ENCODE measurements around the gene ADD2. TPM values are rescaled to one million over a fixed set of nuclear protein-coding genes. Genes with fewer than 3 reads are reported as not detected.

ADD2 gene
- total RNA-seq, 1 experiment from 2014 or later, result 5.6 TPM

GRCh38 chr2:70726947-70727725 is 40.9 kb downstream of the ADD2 start:
- ChIA-PET POLR2A (ENCODE audit: low non-redundant PET) (no interaction called here), CTCF (no interaction called here)
- no peak overlapping the region for H3K4me3 ChIP-seq (ENCODE audit: low read depth, low read length, poor library complexity, severe bottlenecking)
- H3K27me3 ChIP-seq (replicated peaks; ENCODE audit: insufficient read depth, low read depth, low read length, poor library complexity), result no peaks in the 10 kb centered on the region
- intact Hi-C loops (cut with micrococcal nuclease; ENCODE audit: unreplicated experiment), result no loop called here
- TF ChIP-seq EZH2 (IDR thresholded peaks at IDR 0.05; ENCODE audit: borderline replicate concordance, low read depth, low read length, poor library complexity, severe bottlenecking) (no peak), CTCF (conservative IDR thresholded peaks at IDR 0.05; ENCODE audit: low read depth, low read length) (no peak)
- H3K27ac ChIP-seq (ENCODE audit: low read depth, low read length, poor library complexity, severe bottlenecking), result no peak overlapping the region
- no peaks in the 10 kb centered on the region for H3K9me3 ChIP-seq (ENCODE audit: low read depth, low read length, poor library complexity, severe bottlenecking)
- no peak for DNase-seq (ENCODE audit: low spot score)
- no peaks in the 10 kb centered on the region for H3K4me1 ChIP-seq (ENCODE audit: insufficient read depth, low read length, poor library complexity, severe bottlenecking)
- no TSS peak for BruUV-seq (replicated peaks)
- no peaks in the 10 kb centered on the region for H3K36me3 ChIP-seq (ENCODE audit: insufficient read depth, low read length, poor library complexity, severe bottlenecking)

GRCh38 chr2:70725505-70725904 is 42.5 kb downstream of the ADD2 start:
- Histone ChIP-seq H3K27ac (ENCODE audit: low read depth, low read length, poor library complexity, severe bottlenecking) (no peak overlapping the region), H3K4me1 (ENCODE audit: insufficient read depth, low read length, poor library complexity, severe bottlenecking) (no peaks in the 10 kb centered on the region), H3K9me3 (ENCODE audit: low read depth, low read length, poor library complexity, severe bottlenecking) (no peaks in the 10 kb centered on the region), H3K36me3 (ENCODE audit: insufficient read depth, low read length, poor library complexity, severe bottlenecking) (no peaks in the 10 kb centered on the region), H3K27me3 (replicated peaks; ENCODE audit: insufficient read depth, low read depth, low read length, poor library complexity) (no peaks in the 10 kb centered on the region), H3K4me3 (ENCODE audit: low read depth, low read length, poor library complexity, severe bottlenecking) (no peak overlapping the region)
- TF ChIP-seq EZH2 (IDR thresholded peaks at IDR 0.05; ENCODE audit: borderline replicate concordance, low read depth, low read length, poor library complexity, severe bottlenecking), result no peak
- TF ChIP-seq CTCF (conservative IDR thresholded peaks at IDR 0.05; ENCODE audit: low read depth, low read length), result no peak
- intact Hi-C loops (cut with micrococcal nuclease; ENCODE audit: unreplicated experiment), result no loop called here
- no TSS peak for BruUV-seq (replicated peaks)
- ChIA-PET POLR2A (ENCODE audit: low non-redundant PET) (no interaction called here), CTCF (no interaction called here)
- no peak for DNase-seq (ENCODE audit: low spot score)

GRCh38 chr2:70724366-70724765 is 43.6 kb downstream of the ADD2 start:
- H3K9me3 ChIP-seq (ENCODE audit: low read depth, low read length, poor library complexity, severe bottlenecking), result no peaks in the 10 kb centered on the region
- DNase-seq (ENCODE audit: low spot score), result no peak
- CTCF ChIA-PET, result no interaction called here
- no peaks in the 10 kb centered on the region for H3K36me3 ChIP-seq (ENCODE audit: insufficient read depth, low read length, poor library complexity, severe bottlenecking)
- POLR2A ChIA-PET (ENCODE audit: low non-redundant PET), result no interaction called here
- BruUV-seq (replicated peaks), result no TSS peak
- H3K27ac ChIP-seq (ENCODE audit: low read depth, low read length, poor library complexity, severe bottlenecking), result no peak overlapping the region
- H3K27me3 ChIP-seq (replicated peaks; ENCODE audit: insufficient read depth, low read depth, low read length, poor library complexity), result no peaks in the 10 kb centered on the region
- H3K4me3 ChIP-seq (ENCODE audit: low read depth, low read length, poor library complexity, severe bottlenecking), result no peak overlapping the region
- intact Hi-C loops (cut with micrococcal nuclease; ENCODE audit: unreplicated experiment), result no loop called here
- no peak for TF ChIP-seq EZH2 (IDR thresholded peaks at IDR 0.05; ENCODE audit: borderline replicate concordance, low read depth, low read length, poor library complexity, severe bottlenecking)
- no peak for TF ChIP-seq CTCF (conservative IDR thresholded peaks at IDR 0.05; ENCODE audit: low read depth, low read length)
- no peaks in the 10 kb centered on the region for H3K4me1 ChIP-seq (ENCODE audit: insufficient read depth, low read length, poor library complexity, severe bottlenecking)
